Endothelial cell of umbilical vein (primary cell): ENCODE results near the gene TNPO2. TPM values are rescaled to one million over a fixed set of nuclear protein-coding genes. Genes with fewer than 3 reads are reported as not detected.

ENCODE experiments used
- BruUV-seq: library from RNA; stranded (reverse); fragments of 400-500 nt; replicated peaks from 2 replicates; lab custom pipeline; 2021; lab: Mats Ljungman, UMichigan
- CTCF ChIA-PET: fragments of 300-600, 350-600 bp; sonication (Branson Sonifier 250); formaldehyde crosslinking; loops from one replicate; lab custom pipeline; 2021; ENCODE audit warnings: antibody characterized with exemption, inconsistent platforms; lab: Charles Lee
- POLR2A ChIA-PET: fragments of 300-600, 350-600 bp; sonication (Branson Sonifier 250); formaldehyde crosslinking; loops from one replicate; lab custom pipeline; 2021; ENCODE audit warnings: antibody characterized with exemption, inconsistent platforms; lab: Charles Lee
- DNase-seq: peaks from one replicate; pipeline ENCODE4 v3.0.0-alpha.2; 2011; ENCODE audit warnings: low read depth, low spot score
- FAIRE-seq: peaks from 2 replicates; lab custom pipeline; 2011; peaks lifted over from hg19 to GRCh38; lab: Jason Lieb, UNC
- H2AFZ ChIP-seq: 2 replicates; pipeline ENCODE4 v1.6.0; 2012; ENCODE audit warnings: low read depth, low read length, control low read depth, inconsistent platforms
- H3K27ac ChIP-seq: 2 replicates; pipeline ENCODE4 v1.5.1; 2011; ENCODE audit warnings: low read depth, mild to moderate bottlenecking, control low read depth, low read length, moderate library complexity; ENCODE audit not compliant: insufficient read depth
- H3K27me3 ChIP-seq, 2 experiments: 2 replicates each; pipeline versions ENCODE4 v1.6.0 to v1.6.1; 2011; ENCODE audit warnings: low read length in 2 of 2, mixed read lengths in 1 of 2; ENCODE audit not compliant: control insufficient read depth in 2 of 2, insufficient read depth in 2 of 2
- H3K36me3 ChIP-seq, 2 experiments: 2 replicates in 1 of 2; 3 replicates in 1 of 2; pipeline ENCODE4 v1.5.1; 2011; ENCODE audit warnings: low read length in 2 of 2, mild to moderate bottlenecking in 1 of 2, moderate library complexity in 1 of 2; ENCODE audit not compliant: control insufficient read depth in 2 of 2, insufficient read depth in 2 of 2; ENCODE audit errors: extremely low read depth in 1 of 2
- H3K4me1 ChIP-seq: 3 replicates; pipeline ENCODE4 v1.5.1; 2011; ENCODE audit warnings: mild to moderate bottlenecking, low read length; ENCODE audit not compliant: control insufficient read depth, insufficient read depth; ENCODE audit errors: extremely low read depth
- H3K4me2 ChIP-seq: 2 replicates; pipeline ENCODE4 v1.6.1; 2011; ENCODE audit warnings: low read length, control low read depth, mixed read lengths; ENCODE audit not compliant: insufficient read depth
- H3K4me3 ChIP-seq, 3 experiments: fragments of 200-600 bp in 1 of 3; sonication (generic), shearing (Covaris generic) in 1 of 3; replicated peaks in 1 of 3; 2 replicates each; pipeline ENCODE4 v1.5.1; 2011 to 2016; ENCODE audit warnings: control low read depth in 3 of 3, low read length in 3 of 3, mild to moderate bottlenecking in 2 of 3, inconsistent platforms in 1 of 3, low read depth in 1 of 3, moderate library complexity in 1 of 3; ENCODE audit not compliant: insufficient read depth in 1 of 3
- H3K79me2 ChIP-seq: 2 replicates; pipeline ENCODE4 v1.6.0; 2012; ENCODE audit warnings: low read length, inconsistent platforms; ENCODE audit not compliant: control insufficient read depth, insufficient read depth
- H3K9ac ChIP-seq: replicated peaks from 2 replicates; pipeline ENCODE3; 2011; ENCODE audit warnings: low read length, control low read depth; ENCODE audit not compliant: insufficient read depth; ENCODE audit errors: extremely low read depth
- H3K9me1 ChIP-seq: replicated peaks from 3 replicates; pipeline ENCODE4 v1.6.0; 2011; ENCODE audit warnings: mild to moderate bottlenecking, low read length; ENCODE audit not compliant: control insufficient read depth, insufficient read depth; ENCODE audit errors: extremely low read depth
- H3K9me3 ChIP-seq: replicated peaks from 2 replicates; pipeline ENCODE4 v1.5.1; 2012; ENCODE audit warnings: low read length, inconsistent platforms; ENCODE audit not compliant: control insufficient read depth, insufficient read depth
- H4K20me1 ChIP-seq: replicated peaks from 2 replicates; pipeline ENCODE3; 2011; ENCODE audit warnings: mild to moderate bottlenecking, low read length; ENCODE audit not compliant: control insufficient read depth, insufficient read depth; ENCODE audit errors: extremely low read depth
- EZH2 ChIP-seq: IDR thresholded peaks from 2 replicates; pipeline ENCODE4 v1.6.1; 2012; ENCODE audit warnings: borderline replicate concordance, low read depth, mild to moderate bottlenecking, moderate library complexity, low read length, inconsistent platforms; ENCODE audit not compliant: severe bottlenecking
- FOS ChIP-seq: IDR thresholded peaks from 2 replicates; pipeline ENCODE4 v1.6.1; 2011; ENCODE audit warnings: mild to moderate bottlenecking, low read length, moderate library complexity, borderline replicate concordance; ENCODE audit not compliant: insufficient read depth
- GATA2 ChIP-seq: IDR thresholded peaks from 2 replicates; pipeline ENCODE4 v1.7.0; 2011; ENCODE audit warnings: low read depth, mild to moderate bottlenecking, moderate library complexity, mixed read lengths, low read length; ENCODE audit not compliant: insufficient read length, insufficient read depth
- JUN ChIP-seq: IDR thresholded peaks from 2 replicates; pipeline ENCODE4 v1.6.1; 2011; ENCODE audit warnings: borderline replicate concordance, low read depth; ENCODE audit not compliant: insufficient read length, insufficient read depth
- MYC ChIP-seq: IDR thresholded peaks from one replicate; pipeline ENCODE4 v1.6.1; 2011; ENCODE audit warnings: mild to moderate bottlenecking, low read depth, low read length
- POLR2A ChIP-seq: IDR thresholded peaks from 2 replicates; pipeline ENCODE4 v1.6.1; 2012; ENCODE audit warnings: low read depth, mild to moderate bottlenecking, control low read depth, low read length
- POLR2AphosphoS5 ChIP-seq: IDR thresholded peaks from 2 replicates; pipeline ENCODE4 v1.6.1; 2012; ENCODE audit warnings: low read depth, mild to moderate bottlenecking, control low read depth, low read length, moderate library complexity; ENCODE audit not compliant: insufficient read depth
- dilution Hi-C: fragments of 300-500 bp; cut with MboI; formaldehyde crosslinking; loops from one replicate; pipeline ENCODE4 v1.15.0; 2019; ENCODE audit warnings: low sequenced_read_pairs; ENCODE audit not compliant: extremely low pct_ligation_motif_present
- intact Hi-C: fragments of 100-400 bp; cut with micrococcal nuclease; formaldehyde crosslinking; loops from one replicate; pipeline ENCODE4 v1.10.0; 2022
- polyA plus RNA-seq, 4 experiments: library from polyadenylated mRNA; depleted of rRNA in 3 of 4; stranded (reverse) in 3 of 4; unstranded in 1 of 4; fragments of >200 nt; gene quantifications; 2 replicates each; pipeline versions ENCODE4 v1.2.1 to v1.2.3, GENCODE V29; 2011 to 2012; ENCODE audit warnings: missing spikeins in 1 of 4
- total RNA-seq: library from RNA; stranded (reverse); gene quantifications from 2 replicates; pipeline ENCODE4 v1.2.3, GENCODE V29; 2021
- TF ChIP-seq, protein P1 (sequence below): IDR thresholded peaks from 2 replicates; pipeline ENCODE4 v1.6.1; 2011; ENCODE audit not compliant: insufficient read depth, insufficient read length
- TF ChIP-seq, protein P2 (sequence below), 2 donors: IDR thresholded peaks; 1 replicate in 1 of 2; 2 replicates in 1 of 2; pipeline ENCODE4 v1.5.1; 2011; ENCODE audit warnings: low read length in 2 of 2, mild to moderate bottlenecking in 2 of 2, moderate library complexity in 2 of 2, control low read depth in 1 of 2, inconsistent platforms in 1 of 2, low read depth in 1 of 2; ENCODE audit not compliant: insufficient read depth in 1 of 2; ENCODE audit errors: extremely low read depth in 1 of 2

The TNPO2 gene
- total and polyA plus RNA-seq, 2 donors (not counting 3 experiments of a cell fraction or from before 2014, with no cell fraction given), result 94.5 to 98.8 TPM

DNA sequence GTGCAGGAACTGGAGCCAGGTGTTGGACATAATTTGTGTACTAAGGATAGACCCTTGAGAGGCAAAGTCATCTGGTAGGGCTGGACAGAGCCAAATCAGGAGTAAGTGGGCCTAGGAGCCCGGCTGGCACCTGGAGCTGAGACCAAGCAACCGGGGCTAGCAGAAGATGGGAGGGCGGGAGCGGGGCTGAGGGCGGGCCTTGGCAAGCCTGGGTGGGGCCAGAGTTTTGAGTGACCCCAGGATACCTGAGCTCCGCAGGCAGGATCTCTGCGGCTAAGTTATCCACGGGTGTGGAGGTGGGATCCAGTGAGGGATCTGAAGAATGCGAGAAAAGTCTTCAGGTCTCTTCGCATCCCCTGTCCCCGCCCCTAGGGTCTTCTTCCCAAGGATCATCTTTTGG lies 43.4 kb upstream of the TNPO2 start:
- intact Hi-C loops (no loop called here), dilution Hi-C loops (no loop called here)
- Histone ChIP-seq H3K36me3 (no peaks in the 10 kb centered on the region), H3K79me2 (no peaks in the 10 kb centered on the region), H3K9me1 (no peaks in the 10 kb centered on the region), H3K4me1 (no peaks in the 10 kb centered on the region), H3K4me3 (no peak overlapping the region), H2AFZ (no peak overlapping the region), H3K27ac (no peak overlapping the region), H3K9ac (no peak overlapping the region), H3K4me2 (no peak overlapping the region), H3K9me3 (no peaks in the 10 kb centered on the region), H3K27me3 (no peaks in the 10 kb centered on the region), H4K20me1 (no peaks in the 10 kb centered on the region)
- TF ChIP-seq POLR2AphosphoS5 (no peak), MYC (no peak), EZH2 (no peak), JUN (no peak), FOS (no peak), POLR2A (no peak), GATA2 (no peak)
- TF ChIP-seq, protein P1, sequence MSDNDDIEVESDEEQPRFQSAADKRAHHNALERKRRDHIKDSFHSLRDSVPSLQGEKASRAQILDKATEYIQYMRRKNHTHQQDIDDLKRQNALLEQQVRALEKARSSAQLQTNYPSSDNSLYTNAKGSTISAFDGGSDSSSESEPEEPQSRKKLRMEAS, result no peak
- TF ChIP-seq, protein P2, sequence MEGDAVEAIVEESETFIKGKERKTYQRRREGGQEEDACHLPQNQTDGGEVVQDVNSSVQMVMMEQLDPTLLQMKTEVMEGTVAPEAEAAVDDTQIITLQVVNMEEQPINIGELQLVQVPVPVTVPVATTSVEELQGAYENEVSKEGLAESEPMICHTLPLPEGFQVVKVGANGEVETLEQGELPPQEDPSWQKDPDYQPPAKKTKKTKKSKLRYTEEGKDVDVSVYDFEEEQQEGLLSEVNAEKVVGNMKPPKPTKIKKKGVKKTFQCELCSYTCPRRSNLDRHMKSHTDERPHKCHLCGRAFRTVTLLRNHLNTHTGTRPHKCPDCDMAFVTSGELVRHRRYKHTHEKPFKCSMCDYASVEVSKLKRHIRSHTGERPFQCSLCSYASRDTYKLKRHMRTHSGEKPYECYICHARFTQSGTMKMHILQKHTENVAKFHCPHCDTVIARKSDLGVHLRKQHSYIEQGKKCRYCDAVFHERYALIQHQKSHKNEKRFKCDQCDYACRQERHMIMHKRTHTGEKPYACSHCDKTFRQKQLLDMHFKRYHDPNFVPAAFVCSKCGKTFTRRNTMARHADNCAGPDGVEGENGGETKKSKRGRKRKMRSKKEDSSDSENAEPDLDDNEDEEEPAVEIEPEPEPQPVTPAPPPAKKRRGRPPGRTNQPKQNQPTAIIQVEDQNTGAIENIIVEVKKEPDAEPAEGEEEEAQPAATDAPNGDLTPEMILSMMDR (IDR thresholded peaks at IDR 0.05; ENCODE audit: extremely low read depth in 1 of 2, insufficient read depth in 1 of 2, low read depth in 1 of 2, low read length in 2 of 2), result no peak
- ChIA-PET POLR2A (no interaction called here), CTCF (interaction anchor here (1.8 to 12.6 kb wide), 4 partner anchors 10 to 81 kb away, joined by 8 to 524 read pairs (median 258); partner anchors contain the start of genes BEST2, JUNB, PRDX2 and THSD8)
- DNase-seq, result no peak
- BruUV-seq, result no TSS peak
- FAIRE-seq, result no peak
